ENCODE measurements around the gene FTSJ3. TPM values are rescaled to one million over a fixed set of nuclear protein-coding genes. Genes with fewer than 3 reads are reported as not detected.

The FTSJ3 gene
- total RNA-seq, 1 experiment from 2014 or later, result 75.9 TPM

GRCh38 chr17:63790057-63790456 is 37.4 kb downstream of the FTSJ3 start:
- no peak overlapping the region for H3K4me3 Mint-ChIP-seq (ENCODE audit: unreplicated experiment)
- TF ChIP-seq CTCF (IDR thresholded peaks at IDR 0.05; ENCODE audit: insufficient read depth in 1 of 2, low read depth in 1 of 2, low read length in 1 of 2, severe bottlenecking in 1 of 2, unreplicated experiment in 1 of 2), result no peak
- no peaks in the 10 kb centered on the region for H3K4me1 Mint-ChIP-seq (ENCODE audit: low read depth, unreplicated experiment)
- CTCF ChIA-PET, result no interaction called here
- Histone ChIP-seq H3K4me1 (no peaks in the 10 kb centered on the region), H3K36me3 (ENCODE audit: control insufficient read depth, insufficient read depth, low read length) (peaks cover 2% of the 10 kb centered on the region; the same call in 1 of the 2 replicates), H3K27me3 (replicated peaks; ENCODE audit: control insufficient read depth, insufficient read depth, low read length) (no peaks in the 10 kb centered on the region), H3K4me3 (ENCODE audit: low read depth, low read length) (no peak overlapping the region), H3K9me3 (no peaks in the 10 kb centered on the region)
- H3K9me3 Mint-ChIP-seq (ENCODE audit: unreplicated experiment), result no peaks in the 10 kb centered on the region
- DNase-seq, result no peak
- BruUV-seq (replicated peaks), result no TSS peak
- POLR2A ChIA-PET, result interaction anchor here (1.1 kb wide), 1 partner anchor 16 kb away, joined by 3 read pairs; the partner anchor contains the start of genes CCDC47 and DDX42
- intact Hi-C loops (cut with micrococcal nuclease; ENCODE audit: unreplicated experiment), result no loop called here
- no peaks in the 10 kb centered on the region for H3K27me3 Mint-ChIP-seq (ENCODE audit: insufficient read depth, unreplicated experiment)
- H3K36me3 Mint-ChIP-seq (ENCODE audit: insufficient read depth, unreplicated experiment), result peaks cover 91% of the 10 kb centered on the region
- H3K27ac Mint-ChIP-seq (ENCODE audit: unreplicated experiment), result no peak overlapping the region

- TF ChIP-seq CTCF (IDR thresholded peaks at IDR 0.05; ENCODE audit: insufficient read depth in 1 of 2, low read depth in 1 of 2, low read length in 1 of 2, severe bottlenecking in 1 of 2, unreplicated experiment in 1 of 2), result no peak
- Mint-ChIP-seq H3K27ac (ENCODE audit: unreplicated experiment) (no peak overlapping the region), H3K4me1 (ENCODE audit: low read depth, unreplicated experiment) (peaks cover 8% of the 10 kb centered on the region), H3K4me3 (ENCODE audit: unreplicated experiment) (no peak overlapping the region), H3K9me3 (ENCODE audit: unreplicated experiment) (no peaks in the 10 kb centered on the region), H3K27me3 (ENCODE audit: insufficient read depth, unreplicated experiment) (no peaks in the 10 kb centered on the region), H3K36me3 (ENCODE audit: insufficient read depth, unreplicated experiment) (peaks cover 87% of the 10 kb centered on the region)
- Histone ChIP-seq H3K4me3 (ENCODE audit: low read depth, low read length) (no peak overlapping the region), H3K36me3 (ENCODE audit: control insufficient read depth, insufficient read depth, low read length) (peaks cover 2% of the 10 kb centered on the region; the same call in 1 of the 2 replicates), H3K4me1 (no peaks in the 10 kb centered on the region), H3K9me3 (no peaks in the 10 kb centered on the region), H3K27me3 (replicated peaks; ENCODE audit: control insufficient read depth, insufficient read depth, low read length) (no peaks in the 10 kb centered on the region)
- ChIA-PET POLR2A (no interaction called here), CTCF (no interaction called here)
- intact Hi-C loops (cut with micrococcal nuclease; ENCODE audit: unreplicated experiment), result no loop called here
- BruUV-seq (replicated peaks), result no TSS peak
- no peak for DNase-seq
Measured at GRCh38 chr17:63786971-63787711, 40.3 kb downstream of the FTSJ3 start.

GRCh38 chr17:63786117-63786516 is 41.3 kb downstream of the FTSJ3 start:
- CTCF ChIA-PET, result interaction anchor here (0.6 kb wide), 1 partner anchor 44 kb away, joined by 4 read pairs; no protein-coding TSS in a partner anchor
- peaks cover 2% of the 10 kb centered on the region; the same call in 1 of the 2 replicates for H3K36me3 ChIP-seq (ENCODE audit: control insufficient read depth, insufficient read depth, low read length)
- no peak for DNase-seq

More at GRCh38 chr17:63786117-63786516, 41.3 kb downstream of the FTSJ3 start:
- H3K9me3 ChIP-seq, result no peaks in the 10 kb centered on the region
- no peaks in the 10 kb centered on the region for H3K27me3 ChIP-seq (replicated peaks; ENCODE audit: control insufficient read depth, insufficient read depth, low read length)
- no peak overlapping the region for H3K27ac Mint-ChIP-seq (ENCODE audit: unreplicated experiment)
- H3K27me3 Mint-ChIP-seq (ENCODE audit: insufficient read depth, unreplicated experiment), result no peaks in the 10 kb centered on the region
- H3K4me1 ChIP-seq, result no peaks in the 10 kb centered on the region
- no peaks in the 10 kb centered on the region for H3K9me3 Mint-ChIP-seq (ENCODE audit: unreplicated experiment)
- peaks cover 14% of the 10 kb centered on the region for H3K4me1 Mint-ChIP-seq (ENCODE audit: low read depth, unreplicated experiment)
- BruUV-seq (replicated peaks), result no TSS peak
- POLR2A ChIA-PET, result no interaction called here
- no peak overlapping the region for H3K4me3 ChIP-seq (ENCODE audit: low read depth, low read length)
- intact Hi-C loops (cut with micrococcal nuclease; ENCODE audit: unreplicated experiment), result no loop called here
- TF ChIP-seq CTCF (IDR thresholded peaks at IDR 0.05; ENCODE audit: insufficient read depth in 1 of 2, low read depth in 1 of 2, low read length in 1 of 2, severe bottlenecking in 1 of 2, unreplicated experiment in 1 of 2), result no peak
- no peak overlapping the region for H3K4me3 Mint-ChIP-seq (ENCODE audit: unreplicated experiment)
- H3K36me3 Mint-ChIP-seq (ENCODE audit: insufficient read depth, unreplicated experiment), result peaks cover 85% of the 10 kb centered on the region

Data from Caco-2 (cell line).